Caco-2 (cell line): ENCODE data around the gene MRPL50. TPM values are rescaled to one million over a fixed set of nuclear protein-coding genes. Genes with fewer than 3 reads are reported as not detected.

Source experiments
- BruUV-seq: library from RNA; stranded (reverse); fragments of 400-500 nt; replicated peaks from 2 replicates; lab custom pipeline; 2021; lab: Mats Ljungman, UMichigan
- CTCF ChIA-PET: fragments of 300-600 bp; sonication (Branson Sonifier 250); formaldehyde crosslinking; loops from one replicate; lab custom pipeline; 2022; ENCODE audit warnings: antibody characterized with exemption; lab: Charles Lee
- POLR2A ChIA-PET: fragments of 300-600 bp; sonication (Branson Sonifier 250); formaldehyde crosslinking; loops from one replicate; lab custom pipeline; 2022; ENCODE audit warnings: antibody characterized with exemption; lab: Charles Lee
- DNase-seq, 2 experiments: peaks; one replicate each; pipeline versions ENCODE4 v3.0.0 to v3.0.0-alpha.2; 2020 to 2022
- H3K27me3 ChIP-seq: replicated peaks from 2 replicates; pipeline ENCODE4 v1.6.0; 2011; ENCODE audit warnings: low read length; ENCODE audit not compliant: control insufficient read depth, insufficient read depth
- H3K36me3 ChIP-seq: 2 replicates; pipeline ENCODE4 v1.5.1; 2011; ENCODE audit warnings: low read length; ENCODE audit not compliant: control insufficient read depth, insufficient read depth
- H3K4me1 ChIP-seq: fragments of 250-450 bp; sonication (Bioruptor Pico); 2 replicates; pipeline ENCODE4 v1.5.1; 2020; ENCODE audit warnings: mild to moderate bottlenecking
- H3K4me3 ChIP-seq: 2 replicates; pipeline ENCODE4 v1.5.1; 2011; ENCODE audit warnings: low read depth, mild to moderate bottlenecking, control low read depth, low read length
- H3K9me3 ChIP-seq: fragments of 250-450 bp; sonication (Bioruptor Pico); 2 replicates; pipeline ENCODE4 v1.5.1; 2020; ENCODE audit warnings: mild to moderate bottlenecking, moderate library complexity
- H3K27ac Mint-ChIP-seq: one replicate; pipeline ENCODE4 v1.8.0; 2022; ENCODE audit warnings: mixed read lengths; ENCODE audit not compliant: unreplicated experiment
- H3K27me3 Mint-ChIP-seq: one replicate; pipeline ENCODE4 v1.8.0; 2022; ENCODE audit warnings: mixed read lengths; ENCODE audit not compliant: insufficient read depth, unreplicated experiment
- H3K36me3 Mint-ChIP-seq: one replicate; pipeline ENCODE4 v1.8.0; 2022; ENCODE audit warnings: mild to moderate bottlenecking, mixed read lengths; ENCODE audit not compliant: insufficient read depth, unreplicated experiment
- H3K4me1 Mint-ChIP-seq: one replicate; pipeline ENCODE4 v1.8.0; 2022; ENCODE audit warnings: low read depth, mixed read lengths; ENCODE audit not compliant: unreplicated experiment
- H3K4me3 Mint-ChIP-seq: one replicate; pipeline ENCODE4 v1.8.0; 2022; ENCODE audit warnings: mild to moderate bottlenecking, moderate library complexity, mixed read lengths; ENCODE audit not compliant: unreplicated experiment
- H3K9me3 Mint-ChIP-seq: one replicate; pipeline ENCODE4 v1.8.0; 2022; ENCODE audit warnings: mixed read lengths; ENCODE audit not compliant: unreplicated experiment
- intact Hi-C: fragments of 100-400 bp; cut with micrococcal nuclease; formaldehyde crosslinking; loops from one replicate; pipeline ENCODE4 v1.10.0; 2022; ENCODE audit not compliant: unreplicated experiment
- total RNA-seq: library from RNA; stranded (reverse); gene quantifications from 2 replicates; pipeline ENCODE4 v1.2.3, GENCODE V29; 2022
- TF ChIP-seq, protein P1 (sequence below), 2 experiments: fragments of 200-600 bp in 1 of 2; IDR thresholded peaks; 1 replicate in 1 of 2; 2 replicates in 1 of 2; pipeline versions ENCODE4 v1.5.1 to v1.8.0; 2011 to 2022; ENCODE audit warnings: antibody characterized with exemption in 1 of 2, control low read depth in 1 of 2, inconsistent platforms in 1 of 2, low read depth in 1 of 2, low read length in 1 of 2, mild to moderate bottlenecking in 1 of 2, moderate library complexity in 1 of 2; ENCODE audit not compliant: insufficient read depth in 1 of 2, severe bottlenecking in 1 of 2, unreplicated experiment in 1 of 2

MRPL50 gene
- total RNA-seq, 1 experiment from 2014 or later: 15.6 TPM

GRCh38 chr9:101383361-101383760 is 15.1 kb downstream of the MRPL50 start:
- no peak overlapping the region for H3K4me3 ChIP-seq
- Mint-ChIP-seq H3K4me3 (no peak overlapping the region), H3K36me3 (peaks cover 38% of the 10 kb centered on the region), H3K27me3 (no peaks in the 10 kb centered on the region), H3K4me1 (peaks cover 17% of the 10 kb centered on the region), H3K9me3 (peaks cover 25% of the 10 kb centered on the region), H3K27ac (no peak overlapping the region)
- intact Hi-C loops: no loop called here
- POLR2A ChIA-PET: no interaction called here
- BruUV-seq: no TSS peak
- CTCF ChIA-PET: no interaction called here
- H3K9me3 ChIP-seq: peaks cover 36% of the 10 kb centered on the region
- DNase-seq: no peak
- peaks cover 23% of the 10 kb centered on the region for H3K4me1 ChIP-seq
- H3K36me3 ChIP-seq: no peaks in the 10 kb centered on the region
- H3K27me3 ChIP-seq: no peaks in the 10 kb centered on the region
- TF ChIP-seq, protein P1, sequence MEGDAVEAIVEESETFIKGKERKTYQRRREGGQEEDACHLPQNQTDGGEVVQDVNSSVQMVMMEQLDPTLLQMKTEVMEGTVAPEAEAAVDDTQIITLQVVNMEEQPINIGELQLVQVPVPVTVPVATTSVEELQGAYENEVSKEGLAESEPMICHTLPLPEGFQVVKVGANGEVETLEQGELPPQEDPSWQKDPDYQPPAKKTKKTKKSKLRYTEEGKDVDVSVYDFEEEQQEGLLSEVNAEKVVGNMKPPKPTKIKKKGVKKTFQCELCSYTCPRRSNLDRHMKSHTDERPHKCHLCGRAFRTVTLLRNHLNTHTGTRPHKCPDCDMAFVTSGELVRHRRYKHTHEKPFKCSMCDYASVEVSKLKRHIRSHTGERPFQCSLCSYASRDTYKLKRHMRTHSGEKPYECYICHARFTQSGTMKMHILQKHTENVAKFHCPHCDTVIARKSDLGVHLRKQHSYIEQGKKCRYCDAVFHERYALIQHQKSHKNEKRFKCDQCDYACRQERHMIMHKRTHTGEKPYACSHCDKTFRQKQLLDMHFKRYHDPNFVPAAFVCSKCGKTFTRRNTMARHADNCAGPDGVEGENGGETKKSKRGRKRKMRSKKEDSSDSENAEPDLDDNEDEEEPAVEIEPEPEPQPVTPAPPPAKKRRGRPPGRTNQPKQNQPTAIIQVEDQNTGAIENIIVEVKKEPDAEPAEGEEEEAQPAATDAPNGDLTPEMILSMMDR (IDR thresholded peaks at IDR 0.05; ENCODE audit: insufficient read depth in 1 of 2, low read depth in 1 of 2, low read length in 1 of 2, severe bottlenecking in 1 of 2, unreplicated experiment in 1 of 2): no peak

DNA sequence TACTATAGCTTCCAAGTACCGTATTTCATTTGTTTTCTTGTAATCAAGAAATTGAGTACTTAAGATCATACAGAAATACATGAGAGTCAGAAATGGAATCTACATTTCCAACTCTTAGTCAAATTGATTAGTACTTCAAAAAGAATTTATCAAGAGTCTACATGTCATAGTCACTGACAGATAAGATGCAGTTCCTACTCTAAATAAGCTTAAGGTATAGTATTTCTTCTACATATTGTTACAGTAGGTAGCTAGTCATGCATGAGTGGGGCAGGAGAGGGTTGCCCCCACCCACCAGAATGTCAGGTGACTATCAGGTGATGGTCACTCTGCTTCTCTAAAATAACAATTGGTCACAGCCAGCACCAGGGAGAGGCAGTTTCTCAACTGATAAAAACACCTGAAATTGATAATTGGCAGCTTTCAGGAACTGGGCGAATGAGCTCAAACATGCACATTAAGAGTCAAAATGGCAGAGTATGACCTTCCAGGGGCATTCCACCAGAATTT is 16.5 kb downstream of the MRPL50 start:
- TF ChIP-seq, protein P1 (IDR thresholded peaks at IDR 0.05; ENCODE audit: insufficient read depth in 1 of 2, low read depth in 1 of 2, low read length in 1 of 2, severe bottlenecking in 1 of 2, unreplicated experiment in 1 of 2): no peak
- Mint-ChIP-seq H3K4me1 (peaks cover 12% of the 10 kb centered on the region), H3K4me3 (no peak overlapping the region), H3K36me3 (peaks cover 37% of the 10 kb centered on the region), H3K27me3 (no peaks in the 10 kb centered on the region), H3K27ac (no peak overlapping the region), H3K9me3 (peaks cover 38% of the 10 kb centered on the region)
- H3K9me3 ChIP-seq: peaks cover 43% of the 10 kb centered on the region
- no TSS peak for BruUV-seq
- no peaks in the 10 kb centered on the region for H3K36me3 ChIP-seq
- H3K4me3 ChIP-seq: no peak overlapping the region
- intact Hi-C loops: no loop called here
- H3K4me1 ChIP-seq: peaks cover 20% of the 10 kb centered on the region
- no peak for DNase-seq
- no peaks in the 10 kb centered on the region for H3K27me3 ChIP-seq
- ChIA-PET CTCF (no interaction called here), POLR2A (interaction anchor here (0.6 kb wide), 1 partner anchor 9 kb away, joined by 13 read pairs; no protein-coding TSS in a partner anchor)

- ChIA-PET POLR2A (no interaction called here), CTCF (no interaction called here)
- peaks cover 20% of the 10 kb centered on the region for H3K4me1 ChIP-seq
Measured at GRCh38 chr9:101381118-101381517, 17.3 kb downstream of the MRPL50 start.

More at GRCh38 chr9:101381118-101381517, 17.3 kb downstream of the MRPL50 start:
- BruUV-seq: no TSS peak
- H3K4me1 Mint-ChIP-seq: peaks cover 12% of the 10 kb centered on the region
- H3K4me3 Mint-ChIP-seq: no peak overlapping the region
- no peak for DNase-seq
- Histone ChIP-seq H3K9me3 (peaks cover 38% of the 10 kb centered on the region), H3K36me3 (no peaks in the 10 kb centered on the region), H3K4me3 (no peak overlapping the region), H3K27me3 (no peaks in the 10 kb centered on the region)
- TF ChIP-seq, protein P1 (IDR thresholded peaks at IDR 0.05; ENCODE audit: insufficient read depth in 1 of 2, low read depth in 1 of 2, low read length in 1 of 2, severe bottlenecking in 1 of 2, unreplicated experiment in 1 of 2): no peak
- H3K27ac Mint-ChIP-seq: no peak overlapping the region
- H3K27me3 Mint-ChIP-seq: no peaks in the 10 kb centered on the region
- H3K9me3 Mint-ChIP-seq: peaks cover 45% of the 10 kb centered on the region
- peaks cover 36% of the 10 kb centered on the region for H3K36me3 Mint-ChIP-seq
- intact Hi-C loops: no loop called here
